ENCODE data around the gene EDC3. TPM values are rescaled to one million over a fixed set of nuclear protein-coding genes. Genes with fewer than 3 reads are reported as not detected.
A peak's percentile ranks its signal among the peaks of the same experiment; 100 is the strongest.

The EDC3 gene
- total and polyA plus RNA-seq, 2 of the 4 experiments (the other 2 are of a cell fraction) = 16.8 to 38.0 TPM

DNA sequence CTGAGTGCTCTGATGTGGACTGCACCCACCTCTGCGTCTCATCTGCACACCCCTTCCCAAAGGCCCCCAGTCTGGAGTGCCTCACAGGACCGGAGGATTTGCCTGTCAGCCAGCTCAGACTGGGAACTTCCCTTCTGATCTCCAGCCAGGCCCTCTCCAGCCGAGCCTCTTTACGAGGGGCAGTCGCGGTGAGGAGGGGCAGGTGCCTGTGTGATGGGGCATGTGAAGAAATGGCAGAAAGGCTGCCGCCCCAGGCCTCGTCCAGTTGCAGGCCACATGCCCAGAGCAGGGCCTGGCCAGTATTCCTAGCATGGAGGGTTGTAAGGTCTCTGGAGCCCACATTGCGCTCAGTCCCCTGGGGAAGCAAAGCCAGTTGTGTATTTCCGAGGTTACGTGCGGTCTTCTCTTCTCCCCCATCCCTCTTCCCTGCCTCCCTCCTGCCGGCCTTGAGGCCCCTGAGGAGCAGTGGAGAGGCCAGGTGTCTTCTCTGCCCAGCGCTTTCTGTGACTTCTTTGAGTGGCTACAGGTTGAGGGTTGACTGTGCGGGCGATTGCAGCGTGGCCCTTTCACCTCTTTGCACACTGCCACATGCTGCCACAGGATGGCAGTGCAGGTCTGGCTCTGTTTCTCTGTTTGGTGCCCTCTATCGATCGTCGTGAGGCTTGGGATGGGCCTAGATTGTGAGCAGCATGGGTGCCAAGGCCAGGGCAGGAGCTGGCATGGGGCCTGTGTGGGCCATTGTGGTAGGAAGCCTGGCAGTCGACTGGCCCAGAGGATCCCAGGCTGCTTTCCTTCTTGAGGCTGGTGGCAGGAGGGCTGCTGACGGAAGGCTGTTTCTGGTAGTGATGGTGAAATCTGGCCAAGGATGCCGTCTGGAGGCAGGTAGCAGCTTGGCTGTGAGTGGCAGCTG lies 74.9 kb downstream of the EDC3 start:
- peak; percentile 71 for TF ChIP-seq RAD21 (IDR thresholded peaks at IDR 0.05; ENCODE audit: low read length)
- peak; percentile 78 for TF ChIP-seq SMC3 (IDR thresholded peaks at IDR 0.05; ENCODE audit: low read depth, low read length)
- TF ChIP-seq MAZ (IDR thresholded peaks at IDR 0.05; ENCODE audit: borderline replicate concordance, low read depth, low read length) = no peak
- no peak for TF ChIP-seq NFE2L2 (IDR thresholded peaks at IDR 0.05; ENCODE audit: low read depth, low read length)
- TF ChIP-seq CEBPB (IDR thresholded peaks at IDR 0.05; ENCODE audit: low read depth, low read length) = peak; percentile 22; the same call in 1 of the 2 replicates
- no peak for TF ChIP-seq MAFK (IDR thresholded peaks at IDR 0.05; ENCODE audit: low read depth, low read length)
- no peak for TF ChIP-seq RCOR1 (IDR thresholded peaks at IDR 0.05; ENCODE audit: insufficient replicate concordance, low read length)
- no peak for TF ChIP-seq POLR2A (IDR thresholded peaks at IDR 0.05; ENCODE audit: low read depth, low read length)
- TF ChIP-seq CTCF (conservative IDR thresholded peaks at IDR 0.05; ENCODE audit: low read depth, low read length) = peak; percentile 99
- TF ChIP-seq ELK1 (IDR thresholded peaks at IDR 0.05; ENCODE audit: borderline replicate concordance, low read depth, low read length) = no peak
- TF ChIP-seq, protein P1, sequence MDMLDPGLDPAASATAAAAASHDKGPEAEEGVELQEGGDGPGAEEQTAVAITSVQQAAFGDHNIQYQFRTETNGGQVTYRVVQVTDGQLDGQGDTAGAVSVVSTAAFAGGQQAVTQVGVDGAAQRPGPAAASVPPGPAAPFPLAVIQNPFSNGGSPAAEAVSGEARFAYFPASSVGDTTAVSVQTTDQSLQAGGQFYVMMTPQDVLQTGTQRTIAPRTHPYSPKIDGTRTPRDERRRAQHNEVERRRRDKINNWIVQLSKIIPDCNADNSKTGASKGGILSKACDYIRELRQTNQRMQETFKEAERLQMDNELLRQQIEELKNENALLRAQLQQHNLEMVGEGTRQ (IDR thresholded peaks at IDR 0.05; ENCODE audit: low read depth, low read length) = no peak
- TF ChIP-seq CHD1 (IDR thresholded peaks at IDR 0.05; ENCODE audit: low read depth, low read length) = no peak
- no peak for TF ChIP-seq BHLHE40 (IDR thresholded peaks at IDR 0.05; ENCODE audit: low read depth, low read length)
- Histone ChIP-seq H3K14ac (replicated peaks; ENCODE audit: low read depth, low read length) (no peak overlapping the region), H3K23ac (ENCODE audit: low read depth, low read length) (no peak overlapping the region), H3K27me3 (ENCODE audit: control insufficient read depth, insufficient read depth, low read length) (no peaks in the 10 kb centered on the region), H4K91ac (ENCODE audit: insufficient read depth, low read depth, low read length) (no peak overlapping the region), H4K5ac (ENCODE audit: low read depth, low read length) (no peak overlapping the region), H2BK15ac (ENCODE audit: low read depth, low read length) (no peak overlapping the region), H3K9me1 (ENCODE audit: insufficient read depth, low read length) (0 out of 2 replicates have a peak, but pooled peaks cover 2% of the 10 kb centered on the region), H3K4me1 (ENCODE audit: control insufficient read depth, insufficient read depth, low read length) (peaks cover 6% of the 10 kb centered on the region), H3K18ac (ENCODE audit: low read depth, low read length) (no peak overlapping the region), H3K79me1 (ENCODE audit: low read depth in 1 of 2, low read length in 2 of 2) (peaks cover 25 to 96% of the 10 kb centered on the region in 2 experiments), H3K9ac (ENCODE audit: low read depth, low read length) (no peak overlapping the region), H3K4me3 (ENCODE audit: insufficient read depth, low read depth, low read length) (no peak overlapping the region), H2BK120ac (ENCODE audit: low read depth, low read length) (no peak overlapping the region), H3K4ac (ENCODE audit: low read depth, low read length) (no peak overlapping the region), H2AFZ (replicated peaks; ENCODE audit: low read length, poor library complexity) (no peak overlapping the region), H2AK5ac (ENCODE audit: low read depth, low read length) (no peak overlapping the region), H3K56ac (ENCODE audit: extremely low read depth, insufficient read depth, low read length) (no peak overlapping the region), H3K4me2 (ENCODE audit: low read depth, low read length) (no peak overlapping the region), H4K20me1 (ENCODE audit: insufficient read depth, low read length) (peaks cover 96% of the 10 kb centered on the region), H3K36me3 (ENCODE audit: control insufficient read depth, insufficient read depth, low read length) (peaks cover 68% of the 10 kb centered on the region), H4K8ac (ENCODE audit: low read depth in 2 of 2, low read length in 2 of 2) (no peak overlapping the region), H2BK20ac (ENCODE audit: low read depth, low read length) (no peak overlapping the region), H3K9me3 (ENCODE audit: control insufficient read depth, insufficient read depth, low read length) (no peaks in the 10 kb centered on the region), H2AK9ac (replicated peaks; ENCODE audit: low read depth, low read length, poor library complexity) (no peak overlapping the region), H3K27ac (ENCODE audit: insufficient read depth, low read length) (no peak overlapping the region), H2BK5ac (ENCODE audit: low read depth, low read length, poor library complexity, severe bottlenecking) (no peak overlapping the region)
- dilution Hi-C loops (cut with HindIII; ENCODE audit: low sequenced_read_pairs, unreplicated experiment) (no loop called here), intact Hi-C loops (cut with micrococcal nuclease) (loop anchor here (1.0 kb wide), 1 partner anchor 247 kb away; no protein-coding TSS in a partner anchor), in situ Hi-C loops (cut with MboI; ENCODE audit: low sequenced_read_pairs) (loop anchor here (5.0 kb wide), 1 partner anchor 249 kb away; no protein-coding TSS in a partner anchor)
- WGBS, 2 experiments (ENCODE audit: extremely low coverage in 2 of 2, insufficient read length in 1 of 2) = 83% methylated on average over 10 of the region's 23 CpGs; no CpG with 5 or more reads in 1 of the 2 experiments
- BruUV-seq (replicated peaks) = no TSS peak
- peak; percentile 64 for DNase-seq
- ATAC-seq (ENCODE audit: low read depth) = peak; percentile 71
- CTCF ChIA-PET = interaction anchor here (0.7 to 0.8 kb wide), 4 partner anchors 10 to 138 kb away, joined by 3 read pairs; no protein-coding TSS in a partner anchor
- POLR2A ChIA-PET (ENCODE audit: unreplicated experiment) = no interaction called here

Measured in IMR-90 (cell line).